Liver (tissue), 9 donors: ENCODE data around the gene TSPAN18. TPM values are rescaled to one million over a fixed set of nuclear protein-coding genes. Genes with fewer than 3 reads are reported as not detected.

Experiments used
- DNase-seq: peaks from one replicate; pipeline ENCODE4 v3.0.0-alpha.2; 2017; ENCODE audit warnings: low spot score
- H3K27ac ChIP-seq, 2 donors: one replicate each; pipeline ENCODE4 v1.7.0; 2013; ENCODE audit warnings: inconsistent platforms in 2 of 2, low read length in 2 of 2, control low read depth in 1 of 2, low read depth in 1 of 2, mild to moderate bottlenecking in 1 of 2
- H3K27me3 ChIP-seq, 4 donors: one replicate each; pipeline versions ENCODE4 v1.6.1 to v1.7.0; 2013; ENCODE audit warnings: low read length in 3 of 4, inconsistent platforms in 1 of 4, mild to moderate bottlenecking in 1 of 4, moderate library complexity in 1 of 4; ENCODE audit not compliant: control insufficient read depth in 4 of 4, insufficient read depth in 4 of 4
- H3K36me3 ChIP-seq, 4 donors: one replicate each; pipeline versions ENCODE4 v1.6.1 to v1.7.0; 2013; ENCODE audit warnings: low read length in 3 of 4, mild to moderate bottlenecking in 3 of 4, low read depth in 1 of 4, moderate library complexity in 1 of 4; ENCODE audit not compliant: control insufficient read depth in 4 of 4, insufficient read depth in 3 of 4
- H3K4me1 ChIP-seq, 4 donors: one replicate each; pipeline versions ENCODE4 v1.6.1 to v1.7.0; 2013; ENCODE audit warnings: low read length in 3 of 4, mild to moderate bottlenecking in 3 of 4, moderate library complexity in 1 of 4; ENCODE audit not compliant: control insufficient read depth in 4 of 4, insufficient read depth in 4 of 4
- H3K4me3 ChIP-seq, 3 donors: one replicate each; pipeline versions ENCODE4 v1.6.1 to v1.7.0; 2013; ENCODE audit warnings: low read length in 3 of 3, control low read depth in 1 of 3, low read depth in 1 of 3, mild to moderate bottlenecking in 1 of 3
- H3K9ac ChIP-seq, 2 donors: one replicate each; pipeline ENCODE4 v1.7.0; 2013; ENCODE audit warnings: low read length in 2 of 2, mild to moderate bottlenecking in 2 of 2, moderate library complexity in 2 of 2, control low read depth in 1 of 2, low read depth in 1 of 2
- H3K9me3 ChIP-seq, 4 donors: one replicate each; pipeline versions ENCODE4 v1.6.1 to v1.7.0; 2013; ENCODE audit warnings: low read length in 3 of 4; ENCODE audit not compliant: control insufficient read depth in 4 of 4
- EGR1 ChIP-seq, 2 donors: IDR thresholded peaks; 2 replicates each; pipeline ENCODE4 v1.6.1; 2016 to 2018; ENCODE audit warnings: antibody characterized with exemption in 2 of 2, low read depth in 2 of 2
- FOXA1 ChIP-seq: IDR thresholded peaks from 2 replicates; pipeline ENCODE4 v1.6.1; 2016; ENCODE audit warnings: antibody characterized with exemption
- GABPA ChIP-seq, 2 donors: IDR thresholded peaks in 1 of 2; conservative IDR thresholded peaks in 1 of 2; 2 replicates each; pipeline ENCODE4 v1.6.1; 2016; ENCODE audit warnings: antibody characterized with exemption in 2 of 2, mild to moderate bottlenecking in 1 of 2, moderate library complexity in 1 of 2
- JUND ChIP-seq, 2 donors: IDR thresholded peaks; 2 replicates each; pipeline ENCODE4 v1.6.1; 2016; ENCODE audit warnings: antibody characterized with exemption in 2 of 2
- NR2F2 ChIP-seq: IDR thresholded peaks from 2 replicates; pipeline ENCODE4 v1.6.1; 2016; ENCODE audit warnings: antibody characterized with exemption
- RXRA ChIP-seq, 2 donors: IDR thresholded peaks; 2 replicates each; pipeline ENCODE4 v1.6.1; 2017 to 2018; ENCODE audit warnings: antibody characterized with exemption in 2 of 2, mild to moderate bottlenecking in 1 of 2
- SP1 ChIP-seq: IDR thresholded peaks from 2 replicates; pipeline ENCODE4 v1.6.1; 2018; ENCODE audit warnings: antibody characterized with exemption, mild to moderate bottlenecking
- TAF1 ChIP-seq: conservative IDR thresholded peaks from 2 replicates; pipeline ENCODE4 v1.6.1; 2016; ENCODE audit warnings: antibody characterized with exemption, mild to moderate bottlenecking
- YY1 ChIP-seq: IDR thresholded peaks from 2 replicates; pipeline ENCODE4 v1.6.1; 2016; ENCODE audit warnings: antibody characterized with exemption, mild to moderate bottlenecking
- WGBS: extraction: QIAGEN DNeasy Blood & Tissue Kit; methylation state at CpG from one replicate; pipeline ENCODE4 v1.1.7; 2013; 5-methylcytosine and 5-hydroxymethylcytosine counted together
- polyA plus RNA-seq, 2 donors: library from polyadenylated mRNA; stranded (reverse) in 1 of 2; unstranded in 1 of 2; fragments of 200-250 nt in 1 of 2; fragments of >200 nt in 1 of 2; fragmentation: Nextera tagmentation in 1 of 2; extraction: Ambion mirVana in 1 of 2; gene quantifications; one replicate each; pipeline versions ENCODE4 v1.2.1 to v1.2.3, GENCODE V29; 2013 to 2015
- total RNA-seq, 2 donors: library from RNA; depleted of rRNA; stranded (reverse); fragments of >200 nt; gene quantifications; one replicate each; pipeline ENCODE4 v1.2.3, GENCODE V29; 2014
- TF ChIP-seq, protein P1 (sequence below): IDR thresholded peaks from 2 replicates; pipeline ENCODE4 v1.6.1; 2016; ENCODE audit warnings: antibody characterized with exemption
- TF ChIP-seq, protein P2 (sequence below): IDR thresholded peaks from 2 replicates; pipeline ENCODE4 v1.6.1; 2016; ENCODE audit warnings: antibody characterized with exemption, mild to moderate bottlenecking
- TF ChIP-seq, protein P3 (sequence below): IDR thresholded peaks from 2 replicates; pipeline ENCODE4 v1.6.1; 2016; ENCODE audit warnings: antibody characterized with exemption
- TF ChIP-seq, protein P4 (sequence below): IDR thresholded peaks from 2 replicates; pipeline ENCODE4 v1.6.1; 2016; ENCODE audit warnings: antibody characterized with exemption
- TF ChIP-seq, protein P5 (sequence below): fragments of 150-350 bp; IDR thresholded peaks from 2 replicates; pipeline ENCODE4 v1.5.1; 2017; ENCODE audit warnings: improper control_type of control experiment, low read depth, low read length; ENCODE audit not compliant: missing input control
- donor health status: healthy.
- donor health status: healthy.
- donor health status: healthy.
- donor health status: healthy.
- donor health status: healthy.

TSPAN18 gene
- total and polyA plus RNA-seq, 4 donors: 1.2 to 5.0 (median 2.8) TPM

DNA sequence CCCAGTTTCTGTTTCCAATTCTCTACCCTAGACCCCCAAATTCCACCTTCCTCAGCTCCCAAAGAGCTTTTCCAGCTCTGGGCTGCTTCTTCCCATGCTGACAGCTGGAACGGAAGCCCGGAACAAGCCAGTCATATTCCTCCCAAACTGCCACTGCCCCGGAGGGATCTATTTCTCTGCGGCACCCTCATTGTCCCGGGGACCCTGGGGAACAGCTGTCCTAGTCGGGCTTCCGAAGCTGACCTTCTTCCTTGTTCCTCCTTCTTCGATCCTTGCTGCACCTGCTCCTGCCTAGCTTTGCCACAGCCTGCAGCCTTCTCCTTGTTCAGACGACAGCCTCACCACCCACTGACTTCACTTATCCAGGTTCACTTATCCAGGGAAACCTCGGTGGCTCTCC, 105.7 kb downstream of the TSPAN18 start:
- DNase-seq: no peak
- TF ChIP-seq TAF1 (no peak), YY1 (no peak), NR2F2 (no peak), FOXA1 (no peak), RXRA (IDR thresholded peaks at IDR 0.05) (no peak)
- TF ChIP-seq, protein P1, sequence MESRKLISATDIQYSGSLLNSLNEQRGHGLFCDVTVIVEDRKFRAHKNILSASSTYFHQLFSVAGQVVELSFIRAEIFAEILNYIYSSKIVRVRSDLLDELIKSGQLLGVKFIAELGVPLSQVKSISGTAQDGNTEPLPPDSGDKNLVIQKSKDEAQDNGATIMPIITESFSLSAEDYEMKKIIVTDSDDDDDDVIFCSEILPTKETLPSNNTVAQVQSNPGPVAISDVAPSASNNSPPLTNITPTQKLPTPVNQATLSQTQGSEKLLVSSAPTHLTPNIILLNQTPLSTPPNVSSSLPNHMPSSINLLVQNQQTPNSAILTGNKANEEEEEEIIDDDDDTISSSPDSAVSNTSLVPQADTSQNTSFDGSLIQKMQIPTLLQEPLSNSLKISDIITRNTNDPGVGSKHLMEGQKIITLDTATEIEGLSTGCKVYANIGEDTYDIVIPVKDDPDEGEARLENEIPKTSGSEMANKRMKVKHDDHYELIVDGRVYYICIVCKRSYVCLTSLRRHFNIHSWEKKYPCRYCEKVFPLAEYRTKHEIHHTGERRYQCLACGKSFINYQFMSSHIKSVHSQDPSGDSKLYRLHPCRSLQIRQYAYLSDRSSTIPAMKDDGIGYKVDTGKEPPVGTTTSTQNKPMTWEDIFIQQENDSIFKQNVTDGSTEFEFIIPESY: no peak
- TF ChIP-seq, protein P2, sequence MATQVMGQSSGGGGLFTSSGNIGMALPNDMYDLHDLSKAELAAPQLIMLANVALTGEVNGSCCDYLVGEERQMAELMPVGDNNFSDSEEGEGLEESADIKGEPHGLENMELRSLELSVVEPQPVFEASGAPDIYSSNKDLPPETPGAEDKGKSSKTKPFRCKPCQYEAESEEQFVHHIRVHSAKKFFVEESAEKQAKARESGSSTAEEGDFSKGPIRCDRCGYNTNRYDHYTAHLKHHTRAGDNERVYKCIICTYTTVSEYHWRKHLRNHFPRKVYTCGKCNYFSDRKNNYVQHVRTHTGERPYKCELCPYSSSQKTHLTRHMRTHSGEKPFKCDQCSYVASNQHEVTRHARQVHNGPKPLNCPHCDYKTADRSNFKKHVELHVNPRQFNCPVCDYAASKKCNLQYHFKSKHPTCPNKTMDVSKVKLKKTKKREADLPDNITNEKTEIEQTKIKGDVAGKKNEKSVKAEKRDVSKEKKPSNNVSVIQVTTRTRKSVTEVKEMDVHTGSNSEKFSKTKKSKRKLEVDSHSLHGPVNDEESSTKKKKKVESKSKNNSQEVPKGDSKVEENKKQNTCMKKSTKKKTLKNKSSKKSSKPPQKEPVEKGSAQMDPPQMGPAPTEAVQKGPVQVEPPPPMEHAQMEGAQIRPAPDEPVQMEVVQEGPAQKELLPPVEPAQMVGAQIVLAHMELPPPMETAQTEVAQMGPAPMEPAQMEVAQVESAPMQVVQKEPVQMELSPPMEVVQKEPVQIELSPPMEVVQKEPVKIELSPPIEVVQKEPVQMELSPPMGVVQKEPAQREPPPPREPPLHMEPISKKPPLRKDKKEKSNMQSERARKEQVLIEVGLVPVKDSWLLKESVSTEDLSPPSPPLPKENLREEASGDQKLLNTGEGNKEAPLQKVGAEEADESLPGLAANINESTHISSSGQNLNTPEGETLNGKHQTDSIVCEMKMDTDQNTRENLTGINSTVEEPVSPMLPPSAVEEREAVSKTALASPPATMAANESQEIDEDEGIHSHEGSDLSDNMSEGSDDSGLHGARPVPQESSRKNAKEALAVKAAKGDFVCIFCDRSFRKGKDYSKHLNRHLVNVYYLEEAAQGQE: no peak
- no peak overlapping the region for H3K9ac ChIP-seq
- H3K27ac ChIP-seq: no peak overlapping the region
- 82% methylated on average over 10 of the region's 10 CpGs for WGBS
- no peaks in the 10 kb centered on the region for H3K27me3 ChIP-seq
- no peaks in the 10 kb centered on the region for H3K36me3 ChIP-seq
- H3K4me1 ChIP-seq: no peaks in the 10 kb centered on the region
- no peaks in the 10 kb centered on the region for H3K9me3 ChIP-seq
- H3K4me3 ChIP-seq: no peak overlapping the region

DNA sequence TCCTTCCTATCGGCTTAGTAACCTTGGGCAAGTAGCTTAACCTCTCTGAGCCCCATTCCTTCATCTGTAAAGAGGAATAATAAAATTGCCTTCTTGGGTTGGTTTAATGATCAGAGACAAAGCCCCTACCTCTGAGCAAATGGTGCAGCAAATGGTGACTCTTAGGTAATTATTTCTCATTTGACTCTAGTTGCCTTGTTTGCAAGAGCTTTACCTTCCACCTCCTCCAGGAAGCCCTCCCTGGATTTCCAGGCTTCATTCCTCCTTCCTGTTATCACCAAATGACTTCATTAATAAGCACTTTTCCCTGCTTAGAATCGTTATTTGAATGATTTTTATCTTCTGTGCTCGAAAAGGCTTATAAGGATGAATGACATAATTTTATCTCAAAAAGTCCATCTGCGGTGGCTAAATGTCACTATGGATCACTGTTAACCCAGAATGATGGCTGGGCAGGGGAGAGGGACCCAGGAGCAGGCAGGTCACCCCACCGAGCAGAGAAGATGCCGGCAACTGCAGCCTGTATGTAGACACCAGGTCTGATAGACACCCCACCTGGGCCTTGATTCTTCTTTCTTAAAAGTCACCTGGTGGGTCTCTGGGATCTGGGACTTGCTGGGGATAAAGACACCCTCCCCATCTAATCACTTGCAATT, 106.6 kb downstream of the TSPAN18 start:
- Histone ChIP-seq H3K9ac (no peak overlapping the region), H3K27ac (no peak overlapping the region), H3K9me3 (no peaks in the 10 kb centered on the region), H3K4me1 (no peaks in the 10 kb centered on the region), H3K36me3 (no peaks in the 10 kb centered on the region), H3K27me3 (no peaks in the 10 kb centered on the region), H3K4me3 (no peak overlapping the region)
- DNase-seq: no peak
- no peak for TF ChIP-seq TAF1
- TF ChIP-seq JUND (IDR thresholded peaks at IDR 0.05): no peak
- TF ChIP-seq, protein P3, sequence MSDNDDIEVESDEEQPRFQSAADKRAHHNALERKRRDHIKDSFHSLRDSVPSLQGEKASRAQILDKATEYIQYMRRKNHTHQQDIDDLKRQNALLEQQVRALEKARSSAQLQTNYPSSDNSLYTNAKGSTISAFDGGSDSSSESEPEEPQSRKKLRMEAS: no peak
- TF ChIP-seq, protein P2: no peak
- no peak for TF ChIP-seq EGR1 (IDR thresholded peaks at IDR 0.05; ENCODE audit: low read depth in 2 of 2)
- TF ChIP-seq, protein P1: no peak
- no peak for TF ChIP-seq FOXA1
- no peak for TF ChIP-seq GABPA (IDR thresholded peaks at IDR 0.05 in 1 of 2, conservative IDR thresholded peaks at IDR 0.05 in 1 of 2)
- TF ChIP-seq YY1: no peak
- TF ChIP-seq, protein P4, sequence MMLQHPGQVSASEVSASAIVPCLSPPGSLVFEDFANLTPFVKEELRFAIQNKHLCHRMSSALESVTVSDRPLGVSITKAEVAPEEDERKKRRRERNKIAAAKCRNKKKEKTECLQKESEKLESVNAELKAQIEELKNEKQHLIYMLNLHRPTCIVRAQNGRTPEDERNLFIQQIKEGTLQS: no peak
- TF ChIP-seq, protein P5, sequence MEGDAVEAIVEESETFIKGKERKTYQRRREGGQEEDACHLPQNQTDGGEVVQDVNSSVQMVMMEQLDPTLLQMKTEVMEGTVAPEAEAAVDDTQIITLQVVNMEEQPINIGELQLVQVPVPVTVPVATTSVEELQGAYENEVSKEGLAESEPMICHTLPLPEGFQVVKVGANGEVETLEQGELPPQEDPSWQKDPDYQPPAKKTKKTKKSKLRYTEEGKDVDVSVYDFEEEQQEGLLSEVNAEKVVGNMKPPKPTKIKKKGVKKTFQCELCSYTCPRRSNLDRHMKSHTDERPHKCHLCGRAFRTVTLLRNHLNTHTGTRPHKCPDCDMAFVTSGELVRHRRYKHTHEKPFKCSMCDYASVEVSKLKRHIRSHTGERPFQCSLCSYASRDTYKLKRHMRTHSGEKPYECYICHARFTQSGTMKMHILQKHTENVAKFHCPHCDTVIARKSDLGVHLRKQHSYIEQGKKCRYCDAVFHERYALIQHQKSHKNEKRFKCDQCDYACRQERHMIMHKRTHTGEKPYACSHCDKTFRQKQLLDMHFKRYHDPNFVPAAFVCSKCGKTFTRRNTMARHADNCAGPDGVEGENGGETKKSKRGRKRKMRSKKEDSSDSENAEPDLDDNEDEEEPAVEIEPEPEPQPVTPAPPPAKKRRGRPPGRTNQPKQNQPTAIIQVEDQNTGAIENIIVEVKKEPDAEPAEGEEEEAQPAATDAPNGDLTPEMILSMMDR: no peak
- TF ChIP-seq RXRA (IDR thresholded peaks at IDR 0.05): no peak
- TF ChIP-seq SP1: no peak
- no peak for TF ChIP-seq NR2F2
- WGBS: 76% methylated on average over 6 of the region's 6 CpGs
